Neural progenitor cell (in vitro differentiated cells): ENCODE data around the gene TARBP1.

Experiments
- EZH2 ChIP-seq: fragments of 200-600 bp; sonication (generic); IDR thresholded peaks from 2 replicates; pipeline ENCODE4 v1.6.1; 2017; ENCODE audit warnings: antibody characterized with exemption, mild to moderate bottlenecking, moderate library complexity
- EZH2phosphoT487 ChIP-seq: fragments of 200-600 bp; sonication (generic); IDR thresholded peaks from 2 replicates; pipeline ENCODE4 v1.6.1; 2017; ENCODE audit warnings: antibody characterized with exemption
- TF ChIP-seq, protein P1 (sequence below): fragments of 200-600 bp; sonication (generic); IDR thresholded peaks from 2 replicates; pipeline ENCODE4 v1.5.1; 2017; ENCODE audit warnings: antibody characterized with exemption, mild to moderate bottlenecking

DNA sequence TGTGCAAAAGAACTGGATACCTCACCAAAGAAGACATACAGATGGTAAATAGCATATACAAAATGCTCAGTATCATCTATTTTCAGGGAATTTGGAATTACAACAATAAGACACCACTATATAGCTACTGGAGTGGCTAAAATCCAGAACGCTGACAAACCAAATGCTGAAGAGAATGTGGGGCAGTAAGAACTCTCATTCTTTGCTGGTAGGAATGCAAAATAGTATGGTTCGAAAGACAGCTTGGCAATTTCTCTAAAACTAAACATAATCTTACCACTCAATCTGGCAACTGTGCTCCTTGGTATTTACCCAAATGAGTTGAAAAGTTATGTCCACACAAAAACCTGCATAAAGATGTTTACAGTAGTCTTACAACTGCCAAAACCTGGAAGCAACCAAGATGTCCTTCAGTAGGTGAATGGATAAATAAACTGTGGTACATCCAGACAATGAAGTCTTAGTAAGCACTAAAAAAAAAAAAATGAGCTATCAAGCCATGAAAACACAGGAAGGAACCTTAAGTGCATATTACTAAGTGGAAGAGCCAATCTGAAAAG is 26.5 kb downstream of the TARBP1 start:
- TF ChIP-seq, protein P1, sequence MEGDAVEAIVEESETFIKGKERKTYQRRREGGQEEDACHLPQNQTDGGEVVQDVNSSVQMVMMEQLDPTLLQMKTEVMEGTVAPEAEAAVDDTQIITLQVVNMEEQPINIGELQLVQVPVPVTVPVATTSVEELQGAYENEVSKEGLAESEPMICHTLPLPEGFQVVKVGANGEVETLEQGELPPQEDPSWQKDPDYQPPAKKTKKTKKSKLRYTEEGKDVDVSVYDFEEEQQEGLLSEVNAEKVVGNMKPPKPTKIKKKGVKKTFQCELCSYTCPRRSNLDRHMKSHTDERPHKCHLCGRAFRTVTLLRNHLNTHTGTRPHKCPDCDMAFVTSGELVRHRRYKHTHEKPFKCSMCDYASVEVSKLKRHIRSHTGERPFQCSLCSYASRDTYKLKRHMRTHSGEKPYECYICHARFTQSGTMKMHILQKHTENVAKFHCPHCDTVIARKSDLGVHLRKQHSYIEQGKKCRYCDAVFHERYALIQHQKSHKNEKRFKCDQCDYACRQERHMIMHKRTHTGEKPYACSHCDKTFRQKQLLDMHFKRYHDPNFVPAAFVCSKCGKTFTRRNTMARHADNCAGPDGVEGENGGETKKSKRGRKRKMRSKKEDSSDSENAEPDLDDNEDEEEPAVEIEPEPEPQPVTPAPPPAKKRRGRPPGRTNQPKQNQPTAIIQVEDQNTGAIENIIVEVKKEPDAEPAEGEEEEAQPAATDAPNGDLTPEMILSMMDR: no peak
- TF ChIP-seq EZH2 (no peak), EZH2phosphoT487 (no peak)
